Measurements from ENCODE around the gene CLPTM1L.

- no peak for TF ChIP-seq SUZ12 (IDR thresholded peaks at IDR 0.05; ENCODE audit: extremely low read depth, insufficient read depth, insufficient read length)
- TF ChIP-seq ZNF274 (IDR thresholded peaks at IDR 0.05; ENCODE audit: low read depth, low read length), result no peak
Observed at GRCh38 chr5:1343315-1343751, 1.6 kb downstream of the CLPTM1L start.

Measured in NT2/D1 (cell line).